ENCODE measurements around the gene IL4R. TPM values are rescaled to one million over a fixed set of nuclear protein-coding genes. Genes with fewer than 3 reads are reported as not detected.

IL4R gene
- total RNA-seq, 1 donor from 2014 or later = 6.8 TPM

- Mint-ChIP-seq H3K4me3 (no peak overlapping the region), H3K4me1 (no peaks in the 10 kb centered on the region), H3K27ac (no peak overlapping the region), H3K36me3 (no peaks in the 10 kb centered on the region), H3K27me3 (ENCODE audit: low read depth) (peaks cover 25% of the 10 kb centered on the region), H3K9me3 (peaks cover 20% of the 10 kb centered on the region)
- no peak for TF ChIP-seq CTCF (IDR thresholded peaks at IDR 0.05; ENCODE audit: unreplicated experiment)
- no peak for DNase-seq (ENCODE audit: low spot score in 2 of 2, unreplicated experiment in 2 of 2)
These were observed 70.7 kb downstream of the IL4R start for GRCh38 chr16:27384425-27384824.

- DNase-seq (ENCODE audit: low spot score in 2 of 2, unreplicated experiment in 2 of 2) = no peak
- Mint-ChIP-seq H3K27ac (no peak overlapping the region), H3K4me3 (no peak overlapping the region), H3K9me3 (peaks cover 20% of the 10 kb centered on the region), H3K36me3 (no peaks in the 10 kb centered on the region), H3K4me1 (no peaks in the 10 kb centered on the region), H3K27me3 (ENCODE audit: low read depth) (peaks cover 27% of the 10 kb centered on the region)
- TF ChIP-seq CTCF (IDR thresholded peaks at IDR 0.05; ENCODE audit: unreplicated experiment) = no peak
These were observed 71.6 kb downstream of the IL4R start for GRCh38 chr16:27385398-27385797.

- no peak overlapping the region for H3K27ac Mint-ChIP-seq
- no peak for TF ChIP-seq CTCF (IDR thresholded peaks at IDR 0.05; ENCODE audit: unreplicated experiment)
- no peak for DNase-seq (ENCODE audit: low spot score in 2 of 2, unreplicated experiment in 2 of 2)
- peaks cover 31% of the 10 kb centered on the region for H3K27me3 Mint-ChIP-seq (ENCODE audit: low read depth)
- no peaks in the 10 kb centered on the region for H3K4me1 Mint-ChIP-seq
- no peak overlapping the region for H3K4me3 Mint-ChIP-seq
- H3K9me3 Mint-ChIP-seq = peaks cover 20% of the 10 kb centered on the region
- H3K36me3 Mint-ChIP-seq = no peaks in the 10 kb centered on the region
These were observed 72.9 kb downstream of the IL4R start for GRCh38 chr16:27386674-27387073.

- Mint-ChIP-seq H3K27ac (no peak overlapping the region), H3K36me3 (no peaks in the 10 kb centered on the region), H3K4me1 (no peaks in the 10 kb centered on the region), H3K27me3 (ENCODE audit: low read depth) (peaks cover 29% of the 10 kb centered on the region), H3K4me3 (no peak overlapping the region), H3K9me3 (peaks cover 29% of the 10 kb centered on the region)
- no peak for TF ChIP-seq CTCF (IDR thresholded peaks at IDR 0.05; ENCODE audit: unreplicated experiment)
- no peak for DNase-seq (ENCODE audit: low spot score in 2 of 2, unreplicated experiment in 2 of 2)
These were observed 74.0 kb downstream of the IL4R start for GRCh38 chr16:27387724-27388123.

GRCh38 chr16:27389272-27389961, 75.6 kb downstream of the IL4R start:
- Mint-ChIP-seq H3K4me1 (no peaks in the 10 kb centered on the region), H3K36me3 (no peaks in the 10 kb centered on the region), H3K27ac (no peak overlapping the region), H3K27me3 (ENCODE audit: low read depth) (peaks cover 28% of the 10 kb centered on the region), H3K4me3 (no peak overlapping the region), H3K9me3 (peaks cover 34% of the 10 kb centered on the region)
- no peak for DNase-seq (ENCODE audit: low spot score in 2 of 2, unreplicated experiment in 2 of 2)
- TF ChIP-seq CTCF (IDR thresholded peaks at IDR 0.05; ENCODE audit: unreplicated experiment) = no peak
